Activated CD4-positive, alpha-beta T cell treated with anti-CD3 and anti-CD28 coated beads, Interleukin-2, amount 10 ng/mL, durations not matched to agents 7 days and 5 days (primary cell): ENCODE data around the gene KCNK10. TPM values are rescaled to one million over a fixed set of nuclear protein-coding genes. Genes with fewer than 3 reads are reported as not detected.

ENCODE experiments used
- CTCF ChIA-PET: fragments of 350-600 bp; sonication (Branson Sonifier 250); formaldehyde crosslinking; loops from one replicate; lab custom pipeline; 2021; ENCODE audit warnings: antibody characterized with exemption; lab: Charles Lee
- POLR2A ChIA-PET: fragments of 350-600 bp; sonication (Branson Sonifier 250); formaldehyde crosslinking; loops from one replicate; lab custom pipeline; 2021; ENCODE audit warnings: antibody characterized with exemption; lab: Charles Lee
- DNase-seq: peaks from one replicate; pipeline ENCODE4 v3.0.0-alpha.2; 2020
- H3K27ac Mint-ChIP-seq: one replicate; pipeline ENCODE4 v1.8.0; 2021; ENCODE audit warnings: mild to moderate bottlenecking, moderate library complexity, mixed read lengths
- H3K27me3 Mint-ChIP-seq: one replicate; pipeline ENCODE4 v1.8.0; 2021; ENCODE audit warnings: mixed read lengths
- H3K36me3 Mint-ChIP-seq: one replicate; pipeline ENCODE4 v1.8.0; 2021; ENCODE audit warnings: low read depth, mixed read lengths
- H3K4me1 Mint-ChIP-seq: one replicate; pipeline ENCODE4 v1.8.0; 2021; ENCODE audit warnings: mixed read lengths
- H3K4me3 Mint-ChIP-seq: one replicate; pipeline ENCODE4 v1.8.0; 2021; ENCODE audit warnings: mild to moderate bottlenecking, moderate library complexity, mixed read lengths
- H3K9me3 Mint-ChIP-seq: one replicate; pipeline ENCODE4 v1.8.0; 2021; ENCODE audit warnings: mixed read lengths
- total RNA-seq, 2 experiments: library from RNA; stranded (reverse); gene quantifications; one replicate each; pipeline ENCODE4 v1.2.3, GENCODE V29; 2021

The KCNK10 gene
- total RNA-seq, 2 experiments from 2014 or later: not detected

- Mint-ChIP-seq H3K27me3 (no peaks in the 10 kb centered on the region), H3K36me3 (no peaks in the 10 kb centered on the region), H3K9me3 (peaks cover 6% of the 10 kb centered on the region), H3K27ac (no peak overlapping the region), H3K4me1 (no peaks in the 10 kb centered on the region), H3K4me3 (no peak overlapping the region)
- CTCF ChIA-PET: interaction anchor here (1.4 kb wide), 1 partner anchor 18 kb away, joined by 3 read pairs; no protein-coding TSS in a partner anchor
- DNase-seq: no peak
- POLR2A ChIA-PET: no interaction called here
Measured at GRCh38 chr14:88228522-88229236, 94.4 kb downstream of the KCNK10 start.

GRCh38 chr14:88227693-88228092 is 95.4 kb downstream of the KCNK10 start:
- Mint-ChIP-seq H3K4me3 (no peak overlapping the region), H3K27ac (no peak overlapping the region), H3K9me3 (peaks cover 9% of the 10 kb centered on the region), H3K27me3 (no peaks in the 10 kb centered on the region), H3K36me3 (no peaks in the 10 kb centered on the region), H3K4me1 (no peaks in the 10 kb centered on the region)
- CTCF ChIA-PET: no interaction called here
- no peak for DNase-seq
- POLR2A ChIA-PET: no interaction called here

DNA sequence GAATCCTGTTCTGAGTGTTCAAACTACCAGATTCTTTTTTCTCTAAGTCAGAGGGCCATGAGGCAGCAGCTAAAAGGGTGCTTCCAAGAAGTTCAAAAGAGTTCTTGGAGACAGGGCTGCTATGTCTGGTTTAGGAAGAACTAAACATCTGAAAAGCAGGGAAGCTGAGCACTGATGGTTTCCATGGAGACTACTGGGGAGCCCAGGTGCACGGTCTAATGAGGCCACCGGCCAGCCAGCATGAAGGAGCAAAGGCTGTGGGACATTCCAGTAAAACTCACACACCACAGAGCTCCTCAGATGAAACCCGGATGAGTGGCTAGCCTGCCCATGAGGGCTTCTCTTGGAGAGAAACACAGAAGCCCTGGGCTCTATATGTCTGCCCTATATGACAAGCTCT is 97.3 kb downstream of the KCNK10 start:
- ChIA-PET CTCF (interaction anchor here (0.6 kb wide), 1 partner anchor 563 kb away, joined by 3 read pairs; no protein-coding TSS in a partner anchor), POLR2A (no interaction called here)
- DNase-seq: no peak
- Mint-ChIP-seq H3K27me3 (no peaks in the 10 kb centered on the region), H3K4me1 (no peaks in the 10 kb centered on the region), H3K27ac (no peak overlapping the region), H3K9me3 (peaks cover 10% of the 10 kb centered on the region), H3K36me3 (no peaks in the 10 kb centered on the region), H3K4me3 (no peak overlapping the region)

DNA sequence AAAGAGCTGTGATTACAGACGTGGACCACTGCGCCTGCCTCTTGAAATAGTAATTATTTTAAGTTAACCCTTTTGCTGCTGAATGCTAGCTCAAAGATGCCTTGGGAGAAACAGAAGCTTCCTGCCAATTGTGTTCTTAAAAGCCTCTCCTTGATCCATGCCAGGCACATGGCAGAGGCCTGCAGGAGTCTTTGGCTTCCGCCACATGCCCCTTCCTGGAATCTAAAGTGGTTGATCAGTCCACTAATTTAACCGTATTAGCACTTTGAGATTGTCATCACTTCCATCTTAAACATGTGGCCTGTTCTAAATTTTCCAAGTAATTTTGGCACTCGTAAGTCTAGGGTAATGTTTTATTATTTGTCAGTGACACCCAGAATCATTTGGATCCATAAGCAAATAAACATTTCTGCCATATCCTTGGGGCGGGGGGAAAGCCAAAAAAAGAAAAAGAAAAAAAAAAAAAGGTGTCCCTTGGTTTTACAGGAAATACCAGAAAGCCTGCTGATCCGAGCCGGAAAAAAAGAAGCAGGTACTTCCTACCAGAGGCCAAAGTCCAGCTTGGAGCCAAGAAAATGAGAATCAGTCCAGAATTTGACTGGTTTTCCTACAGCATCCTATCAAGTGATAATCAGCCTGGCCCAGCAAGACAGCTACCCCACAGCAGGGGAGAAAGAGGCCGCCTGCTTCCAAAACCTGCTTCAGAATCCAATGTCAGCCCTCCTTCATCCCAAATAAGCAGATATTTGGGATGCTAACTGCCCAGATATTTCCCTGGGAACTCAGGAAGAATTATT is 104.8 kb downstream of the KCNK10 start:
- DNase-seq: no peak
- Mint-ChIP-seq H3K9me3 (peaks cover 4% of the 10 kb centered on the region), H3K27me3 (no peaks in the 10 kb centered on the region), H3K4me3 (no peak overlapping the region), H3K27ac (no peak overlapping the region), H3K36me3 (no peaks in the 10 kb centered on the region), H3K4me1 (no peaks in the 10 kb centered on the region)
- POLR2A ChIA-PET: no interaction called here
- CTCF ChIA-PET: no interaction called here

GRCh38 chr14:88212691-88213090 is 110.4 kb downstream of the KCNK10 start:
- Mint-ChIP-seq H3K4me3 (no peak overlapping the region), H3K9me3 (no peaks in the 10 kb centered on the region), H3K4me1 (no peaks in the 10 kb centered on the region), H3K36me3 (no peaks in the 10 kb centered on the region), H3K27me3 (peaks cover 3% of the 10 kb centered on the region), H3K27ac (no peak overlapping the region)
- ChIA-PET POLR2A (no interaction called here), CTCF (interaction anchor here (0.8 kb wide), 1 partner anchor 57 kb away, joined by 3 read pairs; no protein-coding TSS in a partner anchor)
- no peak for DNase-seq

- Mint-ChIP-seq H3K4me3 (no peak overlapping the region), H3K36me3 (no peaks in the 10 kb centered on the region), H3K9me3 (no peaks in the 10 kb centered on the region), H3K27me3 (peaks cover 3% of the 10 kb centered on the region), H3K27ac (no peak overlapping the region), H3K4me1 (no peaks in the 10 kb centered on the region)
- POLR2A ChIA-PET: no interaction called here
- no peak for DNase-seq
- CTCF ChIA-PET: no interaction called here
Measured at GRCh38 chr14:88210426-88210825, 112.6 kb downstream of the KCNK10 start.

DNA sequence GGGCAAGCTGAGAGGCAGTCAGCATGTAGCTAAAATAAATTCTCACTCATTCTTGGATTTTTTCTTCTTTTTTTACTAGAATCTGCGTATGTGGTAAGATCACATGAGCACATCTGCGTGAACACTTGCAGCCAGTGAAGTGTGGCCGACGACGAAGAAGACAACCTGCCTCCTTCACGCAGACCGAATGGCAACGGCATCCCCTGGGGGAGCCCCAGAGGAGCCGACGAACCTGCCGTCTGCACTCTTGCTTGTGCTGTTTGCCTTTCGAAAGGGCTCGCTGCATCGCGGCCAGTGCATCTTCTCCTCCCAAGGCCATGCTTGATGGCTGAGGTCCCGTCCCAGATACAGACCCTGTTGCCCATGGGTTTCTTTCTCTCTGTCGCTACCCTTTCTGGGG is 113.8 kb downstream of the KCNK10 start:
- ChIA-PET CTCF (interaction anchor here (0.6 kb wide), 1 partner anchor 179 kb away, joined by 4 read pairs; no protein-coding TSS in a partner anchor), POLR2A (no interaction called here)
- no peaks in the 10 kb centered on the region for H3K4me1 Mint-ChIP-seq
- H3K27me3 Mint-ChIP-seq: peaks cover 7% of the 10 kb centered on the region
- no peak overlapping the region for H3K4me3 Mint-ChIP-seq
- no peaks in the 10 kb centered on the region for H3K9me3 Mint-ChIP-seq
- no peaks in the 10 kb centered on the region for H3K36me3 Mint-ChIP-seq
- no peak for DNase-seq
- no peak overlapping the region for H3K27ac Mint-ChIP-seq

DNA sequence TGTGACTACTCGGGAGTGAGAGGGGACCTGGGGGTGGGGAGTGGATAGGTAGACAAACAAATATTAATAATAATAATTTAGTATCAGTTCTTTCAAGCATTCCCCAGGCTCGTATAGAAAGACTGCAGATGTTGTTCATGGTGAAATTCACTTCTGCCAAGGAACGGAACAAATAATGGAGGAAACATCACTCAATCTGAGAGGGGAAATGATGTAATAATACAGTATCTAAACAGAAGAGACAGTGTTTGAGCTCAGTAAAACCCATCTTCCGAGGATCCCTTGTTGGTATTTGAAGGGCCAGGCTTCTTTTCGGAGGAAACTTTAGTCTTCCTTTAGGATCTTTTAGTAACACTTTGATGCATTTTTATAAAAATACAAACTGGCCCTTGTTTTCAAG is 114.2 kb downstream of the KCNK10 start:
- no peaks in the 10 kb centered on the region for H3K4me1 Mint-ChIP-seq
- H3K27me3 Mint-ChIP-seq: peaks cover 7% of the 10 kb centered on the region
- H3K27ac Mint-ChIP-seq: no peak overlapping the region
- POLR2A ChIA-PET: no interaction called here
- no peaks in the 10 kb centered on the region for H3K9me3 Mint-ChIP-seq
- CTCF ChIA-PET: interaction anchor here (0.6 kb wide), 1 partner anchor 180 kb away, joined by 4 read pairs; no protein-coding TSS in a partner anchor
- H3K4me3 Mint-ChIP-seq: no peak overlapping the region
- no peak for DNase-seq
- no peaks in the 10 kb centered on the region for H3K36me3 Mint-ChIP-seq

- Mint-ChIP-seq H3K27me3 (peaks cover 7% of the 10 kb centered on the region), H3K9me3 (no peaks in the 10 kb centered on the region), H3K4me1 (no peaks in the 10 kb centered on the region), H3K27ac (no peak overlapping the region), H3K36me3 (no peaks in the 10 kb centered on the region), H3K4me3 (no peak overlapping the region)
- POLR2A ChIA-PET: no interaction called here
- CTCF ChIA-PET: interaction anchor here (0.6 to 2.1 kb wide), 2 partner anchors 15 to 19 kb away, joined by 3 to 8 read pairs; no protein-coding TSS in a partner anchor
- DNase-seq: no peak
Measured at GRCh38 chr14:88204221-88204620, 118.8 kb downstream of the KCNK10 start.

DNA sequence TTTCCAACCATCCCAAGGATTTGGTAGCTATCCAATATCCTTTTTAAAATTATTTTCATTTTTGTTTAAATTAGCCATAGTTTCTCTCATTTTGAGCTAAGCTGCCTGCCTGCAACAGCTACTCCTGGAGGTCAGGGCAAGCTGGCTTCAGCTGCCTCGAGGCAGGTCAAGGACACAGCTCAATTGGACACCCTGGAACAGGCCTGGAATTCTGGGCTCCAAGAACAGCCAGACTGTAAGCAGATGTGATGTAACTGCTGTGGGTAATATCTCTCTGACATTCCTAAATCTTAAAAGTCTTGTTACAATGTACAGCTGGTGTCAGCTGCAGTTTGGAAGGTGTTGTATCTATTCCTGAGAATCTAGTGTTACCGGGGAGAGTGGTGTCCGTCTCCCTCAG is 119.8 kb downstream of the KCNK10 start:
- Mint-ChIP-seq H3K36me3 (no peaks in the 10 kb centered on the region), H3K4me3 (no peak overlapping the region), H3K27me3 (peaks cover 7% of the 10 kb centered on the region), H3K27ac (no peak overlapping the region), H3K9me3 (no peaks in the 10 kb centered on the region), H3K4me1 (no peaks in the 10 kb centered on the region)
- no peak for DNase-seq
- CTCF ChIA-PET: interaction anchor here (2.1 kb wide), 1 partner anchor 14 kb away, joined by 8 read pairs; no protein-coding TSS in a partner anchor
- POLR2A ChIA-PET: no interaction called here

GRCh38 chr14:88202286-88202685 is 120.8 kb downstream of the KCNK10 start:
- H3K4me1 Mint-ChIP-seq: no peaks in the 10 kb centered on the region

DNA sequence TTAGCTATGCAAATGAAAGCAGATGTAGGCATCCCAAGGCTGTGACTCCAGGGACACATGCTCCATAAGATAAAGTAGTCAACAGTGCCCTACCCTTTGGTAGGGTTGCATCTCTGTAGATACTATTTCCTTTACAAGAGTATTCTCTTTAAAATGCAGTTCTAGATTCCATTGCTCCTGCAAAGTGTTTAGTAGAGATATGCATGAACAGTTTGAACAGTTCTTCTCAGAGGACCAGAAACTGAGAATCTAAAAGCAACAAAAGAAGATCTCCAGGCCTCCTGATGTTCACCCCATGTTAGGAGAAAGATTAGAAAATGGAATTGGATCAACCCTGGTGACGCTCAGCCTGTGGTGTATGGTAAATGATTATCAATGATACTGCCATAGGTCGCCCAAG is 121.2 kb downstream of the KCNK10 start:
- H3K27ac Mint-ChIP-seq: no peak overlapping the region
- no peaks in the 10 kb centered on the region for H3K4me1 Mint-ChIP-seq
- no peaks in the 10 kb centered on the region for H3K36me3 Mint-ChIP-seq
- peaks cover 11% of the 10 kb centered on the region for H3K27me3 Mint-ChIP-seq
- CTCF ChIA-PET: interaction anchor here (2.1 kb wide), 1 partner anchor 13 kb away, joined by 8 read pairs; no protein-coding TSS in a partner anchor
- DNase-seq: no peak
- H3K9me3 Mint-ChIP-seq: no peaks in the 10 kb centered on the region
- H3K4me3 Mint-ChIP-seq: no peak overlapping the region
- POLR2A ChIA-PET: no interaction called here

More at GRCh38 chr14:88202286-88202685, 120.8 kb downstream of the KCNK10 start:
- Mint-ChIP-seq H3K27me3 (peaks cover 11% of the 10 kb centered on the region), H3K4me3 (no peak overlapping the region), H3K9me3 (no peaks in the 10 kb centered on the region), H3K27ac (no peak overlapping the region), H3K36me3 (no peaks in the 10 kb centered on the region)
- DNase-seq: no peak
- ChIA-PET POLR2A (no interaction called here), CTCF (interaction anchor here (2.1 kb wide), 1 partner anchor 13 kb away, joined by 8 read pairs; no protein-coding TSS in a partner anchor)

DNA sequence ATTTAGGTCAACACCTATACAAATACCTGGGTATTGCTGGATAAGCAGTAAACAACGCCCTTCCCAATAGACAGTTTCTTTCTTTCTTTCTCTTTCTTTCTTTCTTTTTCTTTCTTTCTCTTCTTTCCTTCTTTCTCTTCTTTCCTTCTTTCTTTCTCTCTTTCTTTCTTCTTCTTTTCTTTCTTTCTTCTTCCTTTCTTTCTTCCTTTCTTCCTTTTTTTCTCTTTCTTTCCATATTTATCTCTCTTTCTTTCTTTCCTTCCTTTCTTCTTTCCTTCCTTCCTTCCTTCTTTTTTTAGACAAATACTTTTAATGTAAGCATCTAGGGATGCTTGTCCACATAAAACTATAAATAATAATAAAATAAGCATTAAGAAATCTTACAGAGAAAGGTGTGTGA is 123.2 kb downstream of the KCNK10 start:
- POLR2A ChIA-PET: no interaction called here
- no peak for DNase-seq

More for the DNA sequence above, 123.2 kb downstream of the KCNK10 start:
- Mint-ChIP-seq H3K4me1 (no peaks in the 10 kb centered on the region), H3K4me3 (no peak overlapping the region), H3K27ac (no peak overlapping the region), H3K27me3 (peaks cover 23% of the 10 kb centered on the region), H3K36me3 (no peaks in the 10 kb centered on the region), H3K9me3 (no peaks in the 10 kb centered on the region)
- CTCF ChIA-PET: no interaction called here
